ENCODE results near the gene SLC16A8. TPM values are rescaled to one million over a fixed set of nuclear protein-coding genes. Genes with fewer than 3 reads are reported as not detected.

SLC16A8 gene
- total and polyA plus RNA-seq, 10 of the 15 experiments (the other 5 are each of a cell fraction or from before 2014, with no cell fraction given): not detected

DNA sequence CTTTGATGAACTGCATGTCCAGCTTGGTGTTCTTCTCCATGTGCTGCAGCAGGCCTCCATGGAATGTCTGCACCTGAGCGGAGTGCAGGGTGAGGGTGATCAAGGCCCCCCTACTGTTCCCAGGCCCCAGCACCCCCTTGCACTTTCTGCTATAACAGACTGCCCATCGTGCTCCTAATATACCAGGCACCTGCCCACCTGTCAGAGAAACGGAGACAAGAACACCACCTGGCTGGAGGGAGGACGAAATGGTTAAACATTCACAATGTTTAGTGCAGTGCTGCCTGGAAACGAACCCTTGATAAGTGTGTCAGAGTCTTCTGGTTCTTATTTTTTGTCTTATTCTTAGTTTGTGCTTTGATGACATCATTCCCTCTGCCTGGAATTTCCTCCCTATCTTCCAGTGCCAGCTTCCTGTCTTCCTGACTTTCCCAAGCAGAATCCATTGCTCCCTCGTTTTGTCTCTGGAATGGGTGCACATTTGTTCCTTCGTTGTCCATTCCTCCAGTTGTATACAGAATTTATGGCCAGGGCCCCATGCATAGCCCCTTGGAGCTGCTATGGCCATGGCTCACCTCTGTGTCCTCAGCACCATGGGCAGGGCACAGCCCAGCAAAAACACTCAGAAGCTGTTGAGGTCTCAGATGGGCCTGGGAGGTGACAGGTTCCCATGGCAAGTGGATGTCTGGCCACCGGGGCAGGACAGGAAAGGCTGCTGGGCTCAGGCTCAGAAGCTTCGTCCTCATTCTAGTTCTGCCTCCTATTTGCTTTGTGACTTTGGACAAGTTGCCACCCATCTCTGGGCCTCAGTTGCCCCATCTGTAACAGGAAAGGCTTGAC is 14.6 kb upstream of the SLC16A8 start:
- ChIA-PET SMC1A (ENCODE audit: uncharacterized antibody, unreplicated experiment) (interaction anchor here (1.3 kb wide), 1 partner anchor 16 kb away, joined by 3 read pairs; no protein-coding TSS in a partner anchor), CTCF (interaction anchor here (1.0 to 2.3 kb wide), 9 partner anchors 16 to 249 kb away, joined by 3 to 11 read pairs (median 3); no protein-coding TSS in a partner anchor), RAD21 (ENCODE audit: unreplicated experiment) (interaction anchor here (0.6 to 1.0 kb wide), 2 partner anchors 44 to 116 kb away, joined by 3 to 4 read pairs; no protein-coding TSS in a partner anchor), POLR2A (no interaction called here)
- no peak overlapping the region for H3K27ac ChIP-seq (ENCODE audit: control insufficient read depth, insufficient read depth)
- TF ChIP-seq JUND (IDR thresholded peaks at IDR 0.05; ENCODE audit: low read depth, low read length): no peak
- TF ChIP-seq RAD21 (IDR thresholded peaks at IDR 0.05; ENCODE audit: insufficient read depth, low read depth, low read length): no peak
- TF ChIP-seq BACH1 (IDR thresholded peaks at IDR 0.05; ENCODE audit: borderline replicate concordance): no peak
- TF ChIP-seq TAF1 (IDR thresholded peaks at IDR 0.05; ENCODE audit: borderline replicate concordance, low read depth, low read length): no peak
- H3K4me1 ChIP-seq (ENCODE audit: control insufficient read depth, insufficient read depth, low read length): no peaks in the 10 kb centered on the region
- no peaks in the 10 kb centered on the region for H3K27me3 ChIP-seq (replicated peaks in 1 of 2; ENCODE audit: control insufficient read depth in 2 of 2, insufficient read depth in 2 of 2, low read length in 1 of 2)
- no peaks in the 10 kb centered on the region for H3K79me2 ChIP-seq (ENCODE audit: control insufficient read depth, insufficient read depth, low read length)
- intact Hi-C loops (cut with micrococcal nuclease; ENCODE audit: unreplicated experiment) (no loop called here), in situ Hi-C loops (cut with MboI) (no loop called here)
- H3K4me2 ChIP-seq (ENCODE audit: control insufficient read depth, insufficient read depth): no peak overlapping the region
- H4K20me1 ChIP-seq (ENCODE audit: control insufficient read depth, insufficient read depth): no peaks in the 10 kb centered on the region
- H3K36me3 ChIP-seq (ENCODE audit: control insufficient read depth in 2 of 2, insufficient read depth in 2 of 2, low read length in 1 of 2): no peaks in the 10 kb centered on the region
- H3K9me3 ChIP-seq (replicated peaks; ENCODE audit: control insufficient read depth, insufficient read depth, low read length): no peaks in the 10 kb centered on the region
- H3K4me3 ChIP-seq: no peak overlapping the region
- H3K9ac ChIP-seq (ENCODE audit: control insufficient read depth, insufficient read depth, low read length): no peak overlapping the region
- FAIRE-seq (no peak), DNase-seq (ENCODE audit: low read depth, low spot score) (no peak), ATAC-seq (no peak)
- H2AFZ ChIP-seq (ENCODE audit: control insufficient read depth, low read depth, low read length): no peak overlapping the region
- WGBS (ENCODE audit: insufficient coverage, insufficient replicate concordance, low lambda C conversion rate, missing lambda C conversion rate): 36% methylated on average over 9 of the region's 9 CpGs
- no TSS peak for BruUV-seq (replicated peaks)

Measured in GM12878 (cell line).